HG02981 (cell line): ENCODE results near the gene EFNA1.

Source experiments
- ATAC-seq: cut with Tn5 transposase; IDR thresholded peaks from one replicate; pipeline ENCODE4 v1.9.1; 2021; ENCODE audit warnings: mild to moderate bottlenecking, moderate library complexity; ENCODE audit not compliant: unreplicated experiment

Gene EFNA1, protein sequence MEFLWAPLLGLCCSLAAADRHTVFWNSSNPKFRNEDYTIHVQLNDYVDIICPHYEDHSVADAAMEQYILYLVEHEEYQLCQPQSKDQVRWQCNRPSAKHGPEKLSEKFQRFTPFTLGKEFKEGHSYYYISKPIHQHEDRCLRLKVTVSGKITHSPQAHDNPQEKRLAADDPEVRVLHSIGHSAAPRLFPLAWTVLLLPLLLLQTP

DNA sequence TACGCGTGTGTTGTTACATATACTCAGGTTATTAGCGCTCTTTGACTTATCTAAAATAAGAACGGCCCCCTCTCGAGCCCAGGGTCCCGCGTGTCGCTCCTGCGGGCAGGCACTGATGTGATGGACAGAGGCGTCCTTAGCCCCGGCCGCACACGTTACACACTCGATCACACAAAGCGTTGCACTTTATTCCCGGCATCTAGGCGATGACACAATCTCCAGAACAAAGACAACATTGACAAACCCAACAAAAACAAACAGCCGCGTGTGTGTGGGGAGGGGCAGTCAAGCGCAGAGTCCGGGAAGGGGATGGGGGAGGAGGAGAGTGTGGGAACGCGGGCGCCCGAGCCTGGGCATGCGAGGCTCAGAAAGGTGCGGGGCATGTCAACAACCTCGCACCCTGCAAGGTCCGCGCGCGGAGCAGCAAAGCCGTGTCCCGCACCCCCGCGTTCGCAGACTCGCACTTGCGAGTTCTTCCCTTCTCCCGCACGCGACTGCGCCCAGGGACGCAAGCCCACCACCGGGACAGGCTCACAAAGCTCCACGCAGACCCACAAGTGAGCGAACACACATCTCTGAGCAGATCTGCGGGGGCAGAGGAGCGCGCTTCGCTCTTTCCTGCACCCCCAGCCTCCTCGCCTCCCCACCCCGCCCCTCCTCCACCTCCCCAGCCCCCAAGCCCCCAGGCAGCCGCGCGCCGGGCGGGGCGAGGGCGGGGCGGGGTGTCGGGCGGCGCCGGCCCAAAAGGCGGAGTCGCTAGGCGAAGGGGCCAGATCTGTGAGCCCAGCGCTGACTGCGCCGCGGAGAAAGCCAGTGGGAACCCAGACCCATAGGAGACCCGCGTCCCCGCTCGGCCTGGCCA is at the start of gene EFNA1:
TSS of gene EFNA1 (plus strand) at position 772 of the 862 bp plus-strand sequence. CDS start 102 bp downstream, outside the sequence.
- no peak for ATAC-seq

DNA sequence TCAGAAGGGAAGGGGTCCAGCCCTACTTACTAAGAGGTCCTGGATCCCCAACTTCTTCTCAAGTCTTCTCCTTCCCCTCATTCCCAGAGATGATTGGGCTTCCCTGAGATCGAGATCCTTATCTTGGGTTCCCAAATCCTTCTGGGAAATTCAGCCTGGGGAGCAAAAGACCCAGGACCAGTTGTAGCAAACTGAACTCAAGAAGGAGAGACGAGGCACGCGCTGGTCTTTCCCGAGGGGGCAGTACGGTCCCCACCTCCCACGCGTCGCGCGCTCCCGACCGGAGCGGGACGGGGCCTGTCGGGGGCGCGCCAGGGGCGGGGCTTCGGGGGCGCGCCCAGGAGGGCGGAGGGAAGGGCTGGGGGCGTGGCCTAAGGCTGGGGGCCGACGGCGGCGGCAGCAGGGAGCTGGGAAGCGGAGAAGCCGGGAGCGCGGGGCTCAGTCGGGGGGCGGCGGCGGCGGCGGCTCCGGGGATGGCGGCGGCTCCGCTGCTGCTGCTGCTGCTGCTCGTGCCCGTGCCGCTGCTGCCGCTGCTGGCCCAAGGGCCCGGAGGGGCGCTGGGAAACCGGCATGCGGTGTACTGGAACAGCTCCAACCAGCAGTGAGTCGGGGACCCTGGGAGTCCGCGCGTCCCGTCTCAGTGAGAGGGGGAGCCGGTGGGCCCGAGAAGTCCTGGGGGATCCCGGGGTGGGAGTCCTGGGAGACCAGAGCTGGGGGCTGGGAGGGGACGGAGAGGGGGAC is 49.0 kb upstream of the EFNA1 start, which contains the start of gene EFNA3:
TSS of gene EFNA3 (plus strand) at position 369 of the 741 bp plus-strand sequence. CDS start at position 474, 105 bp downstream.
- ATAC-seq = no peak

DNA sequence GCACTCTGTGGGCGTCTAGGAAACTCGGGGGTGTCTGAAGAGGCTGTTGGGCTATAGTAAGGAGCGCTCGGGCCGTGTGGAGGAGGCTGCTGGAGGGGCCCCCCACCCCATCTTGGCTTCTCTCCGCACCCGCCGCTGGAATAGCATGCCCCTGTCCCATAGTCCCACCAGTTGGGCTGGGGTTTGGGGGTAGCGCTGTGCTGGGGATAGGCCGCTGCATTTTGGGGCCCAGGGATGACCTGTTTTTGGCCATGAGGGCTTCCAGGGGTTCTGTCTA is 48.5 kb upstream of the EFNA1 start:
- ATAC-seq = no peak

DNA sequence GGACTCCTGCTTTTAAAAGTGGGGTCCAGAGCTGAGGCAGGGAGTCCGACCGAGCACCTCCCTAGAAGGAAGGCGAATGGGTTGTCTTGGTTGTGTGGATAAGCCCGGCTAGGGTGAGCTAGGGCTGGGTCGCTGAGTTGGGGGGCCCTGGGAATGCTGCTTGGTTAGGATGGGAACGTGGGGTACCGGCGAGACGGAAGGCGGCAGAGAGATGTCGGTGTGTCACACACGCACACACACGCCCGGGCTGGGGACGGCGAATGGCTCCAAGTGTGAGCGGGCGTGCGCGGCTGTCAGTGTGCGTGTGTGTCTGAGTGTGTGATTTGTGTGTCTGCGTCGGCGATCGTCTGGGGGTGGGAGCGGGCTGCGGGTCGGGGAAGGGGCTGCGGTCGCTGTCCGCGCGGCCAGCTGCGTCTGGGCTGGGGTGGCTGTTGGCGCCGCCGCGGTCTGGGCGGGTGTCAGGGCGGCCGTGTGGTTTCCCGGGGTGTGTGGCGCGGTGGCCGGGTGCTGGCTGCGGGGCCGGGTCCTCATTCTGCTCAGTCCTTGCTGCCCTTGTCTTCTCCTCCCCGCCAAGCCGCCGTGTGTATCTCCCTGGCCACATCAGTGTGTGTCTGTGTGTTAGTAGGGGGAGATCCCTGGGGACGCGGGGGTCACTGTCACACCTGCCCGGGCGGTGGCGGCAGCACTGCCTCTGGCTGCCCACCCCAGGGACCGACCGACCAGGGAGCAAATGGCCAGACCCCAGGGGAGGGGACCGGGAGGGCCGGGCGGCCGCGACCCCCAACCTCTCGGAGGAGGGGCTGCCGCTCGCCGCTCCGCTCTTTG is 48.0 kb upstream of the EFNA1 start:
- no peak for ATAC-seq

DNA sequence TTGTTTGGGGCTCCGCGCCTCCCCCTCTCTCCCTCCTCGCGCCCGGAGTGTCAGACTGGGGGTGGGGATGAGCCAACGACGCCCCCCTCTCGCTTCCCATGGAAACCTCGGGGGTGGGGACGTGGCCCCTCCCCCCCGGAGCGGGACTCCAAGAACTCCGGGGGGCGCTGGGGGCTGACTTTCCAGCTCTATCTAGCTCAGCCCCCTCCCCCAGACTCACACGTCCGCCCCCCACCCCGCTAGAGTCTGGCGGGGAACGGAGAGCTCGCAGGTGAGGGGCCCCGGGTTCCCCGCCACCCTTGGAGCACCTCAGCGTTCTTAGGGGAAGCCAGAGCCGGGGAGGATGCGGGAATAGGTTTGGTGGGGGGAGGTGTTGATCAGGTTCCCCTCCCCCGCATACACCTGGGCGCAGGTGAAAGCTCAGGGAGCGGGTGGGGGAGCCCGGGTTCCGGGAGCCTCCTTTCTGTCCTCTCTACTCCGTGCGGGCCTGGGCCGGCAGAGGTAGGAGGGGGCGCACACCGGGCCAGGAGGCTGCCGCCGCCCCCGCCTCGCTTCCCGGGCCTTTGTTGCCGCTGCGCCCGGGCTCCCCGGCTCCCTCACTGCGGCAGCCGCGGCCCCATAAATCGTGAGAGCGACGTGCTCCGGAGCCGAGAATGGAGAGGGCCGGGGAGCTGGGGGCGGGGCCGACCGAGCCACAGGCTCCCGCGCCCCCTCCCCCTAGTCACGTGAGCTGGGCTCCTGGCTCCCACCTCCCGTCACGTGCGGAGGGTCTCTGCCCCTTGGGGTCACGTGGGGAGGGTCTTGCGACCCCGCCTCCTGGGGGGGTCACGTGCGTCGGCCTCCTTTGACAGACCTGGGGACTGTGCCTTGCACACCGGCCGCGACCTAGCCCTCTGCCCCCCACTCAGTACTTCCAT is 47.1 kb upstream of the EFNA1 start:
- no peak for ATAC-seq

DNA sequence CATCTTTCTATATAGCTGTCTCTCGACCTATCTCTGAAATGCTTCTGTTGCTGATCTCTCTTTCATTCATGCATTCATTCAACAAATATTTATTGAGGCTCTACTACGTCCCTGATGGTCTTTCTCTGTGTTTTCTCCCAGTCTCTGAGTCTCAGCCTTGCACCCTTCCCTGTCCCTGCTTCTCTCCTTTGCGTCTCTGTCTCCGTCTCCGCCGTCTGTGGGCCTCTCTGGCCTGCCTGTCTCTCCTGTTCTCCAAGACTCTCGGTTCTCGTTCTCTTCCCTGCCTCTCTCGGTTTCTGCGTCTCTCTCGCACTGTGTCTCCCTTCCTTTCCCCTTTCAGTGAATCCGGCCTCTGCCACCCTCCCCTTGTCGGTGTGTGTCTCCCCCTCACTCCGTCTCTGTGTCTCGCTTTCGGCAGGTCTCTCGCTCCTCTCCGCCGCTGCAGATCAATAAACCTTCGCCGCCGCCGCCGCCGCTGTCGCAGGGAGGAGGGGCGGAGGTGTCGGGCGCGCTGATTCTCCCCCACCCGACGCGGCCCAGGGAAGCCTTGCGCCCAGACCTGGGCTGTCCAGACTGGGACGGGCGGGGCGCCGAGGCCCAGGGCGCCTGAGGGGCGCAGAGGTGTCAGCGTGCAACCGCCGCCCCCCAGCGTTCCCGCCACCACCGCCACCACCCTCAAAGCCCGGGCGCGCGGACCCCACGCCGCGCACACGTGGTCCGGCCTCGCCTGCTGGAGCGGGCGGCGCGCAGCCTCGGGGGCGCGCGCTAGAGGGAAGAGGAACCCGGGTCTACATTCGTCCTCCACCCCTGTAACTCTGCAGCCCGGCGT is 46.0 kb upstream of the EFNA1 start:
- ATAC-seq = no peak

DNA sequence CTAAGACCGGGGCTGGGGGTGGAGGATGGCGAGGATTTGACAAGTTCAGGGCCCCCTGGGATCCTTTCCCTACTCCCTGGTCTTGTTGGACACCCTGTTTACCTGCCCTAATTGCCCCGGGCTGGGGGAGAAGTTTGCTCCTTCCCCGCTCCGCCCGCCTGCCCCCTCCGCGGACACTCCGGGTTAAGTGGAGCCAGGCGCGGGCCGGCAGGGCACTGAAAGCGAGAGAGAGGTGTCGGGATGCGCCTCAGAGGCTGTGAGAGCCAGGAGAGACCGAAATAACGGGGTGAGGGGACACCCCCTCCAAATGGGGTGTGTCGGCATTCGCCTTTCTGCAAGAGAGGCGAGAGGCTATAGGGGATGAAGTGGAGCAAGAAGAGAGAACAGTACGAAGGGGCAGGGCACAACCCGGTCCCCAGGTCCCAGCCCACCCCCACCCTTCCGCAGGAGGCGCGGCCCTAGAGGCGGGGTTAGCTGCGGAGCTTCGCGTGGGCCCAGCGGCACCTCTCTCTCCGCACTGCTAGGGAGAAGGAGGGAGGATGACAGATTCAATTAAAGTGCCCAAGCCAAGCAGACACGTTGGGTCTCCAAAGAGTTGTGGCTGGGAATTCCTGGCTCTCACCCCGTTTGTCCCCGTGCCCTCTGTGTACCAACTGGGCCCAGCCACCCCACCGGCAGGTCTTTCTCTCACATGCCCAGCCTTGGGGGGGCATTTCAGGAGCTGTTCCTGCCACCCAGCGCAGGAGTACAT is 45.2 kb upstream of the EFNA1 start:
- ATAC-seq = no peak

DNA sequence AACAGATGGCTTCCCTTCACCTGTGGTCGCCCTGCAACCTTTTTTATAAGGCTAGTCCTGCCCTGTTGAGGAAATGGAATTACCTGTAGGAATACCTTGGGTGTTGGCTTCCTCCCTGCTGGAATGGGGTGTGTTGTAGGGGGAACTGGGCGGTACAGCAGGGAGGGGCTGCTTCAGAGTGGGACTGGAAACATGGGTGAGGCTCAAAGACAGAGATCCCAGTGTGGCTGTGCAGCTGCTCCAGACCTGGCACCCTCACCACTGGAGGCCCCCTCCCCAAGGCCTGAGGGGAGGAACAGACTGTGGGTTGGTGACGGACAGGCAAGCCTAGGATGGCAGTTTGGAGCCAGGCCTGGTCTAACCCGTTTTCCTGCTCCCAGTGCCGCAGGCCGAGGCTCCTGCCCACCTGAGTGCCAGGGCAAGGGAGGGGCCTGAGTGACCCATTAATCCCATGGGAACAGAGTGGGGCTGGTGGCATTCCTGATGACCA is 44.6 kb upstream of the EFNA1 start:
- ATAC-seq = no peak

DNA sequence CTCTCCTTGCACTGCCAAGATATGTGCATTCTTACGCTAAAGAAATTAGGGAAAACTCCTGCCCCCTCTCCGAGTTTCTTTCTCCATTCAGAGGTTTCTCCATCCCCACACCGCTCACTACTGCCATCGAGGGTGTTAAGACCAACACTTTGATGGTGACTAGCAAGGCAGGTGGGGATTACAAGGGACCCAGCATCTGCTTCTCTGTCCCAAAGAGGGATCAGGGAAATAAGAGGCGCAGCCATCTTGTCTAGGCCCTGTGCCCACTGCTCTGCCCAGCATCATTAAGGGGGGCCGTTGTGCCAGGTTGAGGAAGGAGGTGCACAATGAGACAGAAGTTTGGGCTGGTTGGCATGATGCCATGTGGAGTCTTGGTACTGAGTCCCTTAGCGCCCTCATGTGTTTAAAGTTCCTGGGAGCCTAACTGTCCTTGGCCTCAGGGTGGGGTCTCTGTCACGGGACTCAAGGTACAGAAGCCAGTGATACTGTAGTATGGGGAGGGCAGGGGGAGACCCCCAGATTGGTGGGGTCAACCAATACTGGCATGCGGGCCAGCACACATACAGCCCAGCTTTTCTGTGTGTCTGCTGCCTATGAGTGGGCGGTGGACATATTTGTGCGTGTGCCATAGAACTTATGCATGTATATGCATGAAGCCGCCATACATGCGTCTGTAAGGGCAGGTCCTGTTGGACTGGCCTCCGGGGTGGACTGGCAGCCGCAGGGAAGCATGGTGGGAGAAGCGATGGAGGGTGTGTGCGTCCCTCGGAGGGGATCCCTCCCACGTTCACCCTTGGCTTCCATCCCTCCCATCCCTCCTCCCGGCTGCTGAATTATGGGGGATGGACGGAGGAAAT is 43.6 kb upstream of the EFNA1 start:
- no peak for ATAC-seq

DNA sequence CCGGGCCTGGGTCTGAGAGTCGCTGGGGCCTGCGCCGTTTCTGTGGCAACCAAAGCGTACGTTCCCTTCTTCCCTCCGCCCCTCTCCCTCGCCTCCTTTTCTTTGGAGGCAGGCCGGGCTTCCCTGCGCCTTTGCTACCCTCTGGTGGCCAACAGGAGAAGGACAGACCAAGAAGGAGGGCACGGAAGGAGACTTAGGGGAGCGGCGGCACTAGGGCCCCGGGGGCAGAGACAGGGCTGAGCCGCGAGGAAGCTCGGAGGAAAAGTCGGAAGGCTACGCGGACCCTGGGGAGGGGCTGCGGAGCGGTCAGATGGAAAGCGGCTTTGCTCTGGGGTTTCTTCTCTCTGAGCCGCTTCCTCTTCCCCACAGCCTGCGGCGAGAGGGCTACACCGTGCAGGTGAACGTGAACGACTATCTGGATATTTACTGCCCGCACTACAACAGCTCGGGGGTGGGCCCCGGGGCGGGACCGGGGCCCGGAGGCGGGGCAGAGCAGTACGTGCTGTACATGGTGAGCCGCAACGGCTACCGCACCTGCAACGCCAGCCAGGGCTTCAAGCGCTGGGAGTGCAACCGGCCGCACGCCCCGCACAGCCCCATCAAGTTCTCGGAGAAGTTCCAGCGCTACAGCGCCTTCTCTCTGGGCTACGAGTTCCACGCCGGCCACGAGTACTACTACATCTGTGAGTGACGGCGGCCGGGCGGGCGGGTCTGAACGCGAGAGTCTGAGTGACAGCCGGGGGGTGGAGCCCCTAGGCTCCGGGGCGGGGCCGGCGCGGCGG is 42.8 kb upstream of the EFNA1 start:
- peak; percentile 74 for ATAC-seq

DNA sequence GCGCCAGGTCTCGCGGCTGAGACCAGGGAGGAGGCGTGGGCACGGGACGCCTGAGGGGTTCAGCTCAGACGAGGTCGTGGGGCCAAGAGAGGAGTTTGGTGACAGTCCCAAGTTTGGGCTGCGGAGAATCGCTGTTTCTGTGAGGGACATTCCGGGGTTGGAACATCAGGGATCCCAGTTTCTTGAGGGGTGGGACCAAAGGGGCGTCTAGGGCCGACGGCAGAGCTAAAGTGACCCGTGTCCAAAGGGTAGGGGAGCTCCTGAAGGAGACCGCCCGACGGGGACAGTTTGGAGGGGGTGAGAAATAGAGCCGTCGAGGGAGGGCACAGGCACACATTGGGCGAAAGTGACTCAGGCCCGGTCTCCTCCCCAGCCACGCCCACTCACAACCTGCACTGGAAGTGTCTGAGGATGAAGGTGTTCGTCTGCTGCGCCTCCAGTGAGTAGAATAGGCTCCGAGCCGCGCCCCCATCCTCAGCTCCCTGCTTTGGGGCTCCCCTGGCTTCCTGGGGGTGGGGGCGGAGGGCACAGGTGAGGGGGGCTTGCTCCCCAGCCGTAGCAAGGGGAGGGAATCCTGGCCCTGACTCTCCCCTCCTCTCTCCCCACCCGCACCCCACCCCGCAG is 42.1 kb upstream of the EFNA1 start:
- ATAC-seq = no peak

DNA sequence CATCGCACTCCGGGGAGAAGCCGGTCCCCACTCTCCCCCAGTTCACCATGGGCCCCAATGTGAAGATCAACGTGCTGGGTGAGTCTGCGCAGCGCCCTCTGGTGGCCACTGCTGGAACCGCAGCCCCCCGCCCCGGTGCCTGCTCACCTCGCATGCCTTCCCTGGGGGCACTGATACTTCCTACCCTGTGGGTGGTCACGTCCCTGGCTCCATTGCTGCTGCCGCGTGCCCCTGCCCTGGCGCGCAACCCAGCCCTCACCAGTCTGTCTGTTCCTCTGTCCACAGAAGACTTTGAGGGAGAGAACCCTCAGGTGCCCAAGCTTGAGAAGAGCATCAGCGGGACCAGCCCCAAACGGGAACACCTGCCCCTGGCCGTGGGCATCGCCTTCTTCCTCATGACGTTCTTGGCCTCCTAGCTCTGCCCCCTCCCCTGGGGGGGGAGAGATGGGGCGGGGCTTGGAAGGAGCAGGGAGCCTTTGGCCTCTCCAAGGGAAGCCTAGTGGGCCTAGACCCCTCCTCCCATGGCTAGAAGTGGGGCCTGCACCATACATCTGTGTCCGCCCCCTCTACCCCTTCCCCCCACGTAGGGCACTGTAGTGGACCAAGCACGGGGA is 41.4 kb upstream of the EFNA1 start:
- ATAC-seq = no peak

DNA sequence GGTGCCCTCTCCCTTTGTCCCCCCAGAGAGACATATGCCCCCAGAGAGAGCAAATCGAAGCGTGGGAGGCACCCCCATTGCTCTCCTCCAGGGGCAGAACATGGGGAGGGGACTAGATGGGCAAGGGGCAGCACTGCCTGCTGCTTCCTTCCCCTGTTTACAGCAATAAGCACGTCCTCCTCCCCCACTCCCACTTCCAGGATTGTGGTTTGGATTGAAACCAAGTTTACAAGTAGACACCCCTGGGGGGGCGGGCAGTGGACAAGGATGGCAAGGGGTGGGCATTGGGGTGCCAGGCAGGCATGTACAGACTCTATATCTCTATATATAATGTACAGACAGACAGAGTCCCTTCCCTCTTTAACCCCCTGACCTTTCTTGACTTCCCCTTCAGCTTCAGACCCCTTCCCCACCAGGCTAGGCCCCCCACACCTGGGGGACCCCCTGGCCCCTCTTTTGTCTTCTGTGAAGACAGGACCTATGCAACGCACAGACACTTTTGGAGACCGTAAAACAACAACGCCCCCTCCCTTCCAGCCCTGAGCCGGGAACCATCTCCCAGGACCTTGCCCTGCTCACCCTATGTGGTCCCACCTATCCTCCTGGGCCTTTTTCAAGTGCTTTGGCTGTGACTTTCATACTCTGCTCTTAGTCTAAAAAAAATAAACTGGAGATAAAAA is 40.7 kb upstream of the EFNA1 start:
- ATAC-seq = no peak

DNA sequence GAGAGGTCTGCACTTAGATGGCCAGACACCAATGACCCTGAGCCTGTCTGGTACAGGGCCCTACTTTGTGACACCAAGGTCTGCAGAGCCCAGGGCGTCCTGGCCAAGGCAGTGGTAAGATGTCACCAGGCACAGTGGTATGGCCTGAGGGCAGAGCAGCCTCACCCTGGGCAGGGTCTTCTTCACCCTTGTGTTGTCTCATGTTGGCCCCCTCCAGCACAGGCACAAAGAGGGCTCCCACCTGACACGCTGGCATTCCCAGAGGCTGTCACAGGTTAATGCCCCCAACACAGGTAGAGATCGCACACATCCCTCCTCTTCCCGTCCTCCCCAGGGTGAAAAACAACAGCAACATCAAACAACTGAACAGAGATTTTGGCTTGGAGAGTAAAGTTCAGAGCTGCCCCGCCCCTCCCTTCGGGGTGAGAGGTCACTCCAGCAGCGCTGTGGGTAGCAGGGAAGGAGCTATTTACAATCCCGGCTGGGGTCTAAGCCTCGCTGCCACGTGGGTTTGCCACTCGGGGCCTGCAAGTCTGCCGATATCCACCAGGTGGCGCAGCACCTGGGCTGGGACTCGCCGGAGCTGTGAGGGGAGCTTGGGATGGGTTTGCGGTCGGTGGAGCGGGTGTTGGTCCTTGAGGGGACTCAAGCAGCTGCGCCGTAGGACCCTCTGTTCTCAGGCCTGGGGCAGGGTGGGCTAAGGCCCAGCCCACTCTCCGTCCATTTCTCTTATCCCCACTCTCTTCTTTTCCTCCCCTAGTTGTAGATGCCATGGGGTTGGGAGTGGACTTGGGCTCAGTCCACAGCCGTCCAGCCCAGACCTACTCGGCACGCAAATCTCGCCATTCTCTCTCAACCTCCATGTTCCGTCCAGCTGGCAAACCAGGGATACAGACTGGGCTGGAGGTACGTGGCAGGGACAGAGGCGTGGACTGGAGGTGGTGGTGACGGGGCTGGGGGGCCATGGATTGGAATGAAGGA is 36.3 kb upstream of the EFNA1 start:
- no peak for ATAC-seq
